HG02678 (cell line): ENCODE measurements around the gene C8A.

ENCODE experiments used
- ATAC-seq: cut with Tn5 transposase; IDR thresholded peaks from one replicate; pipeline ENCODE4 v1.9.1; 2021; ENCODE audit warnings: mild to moderate bottlenecking, moderate library complexity; ENCODE audit not compliant: unreplicated experiment

The C8A gene

DNA sequence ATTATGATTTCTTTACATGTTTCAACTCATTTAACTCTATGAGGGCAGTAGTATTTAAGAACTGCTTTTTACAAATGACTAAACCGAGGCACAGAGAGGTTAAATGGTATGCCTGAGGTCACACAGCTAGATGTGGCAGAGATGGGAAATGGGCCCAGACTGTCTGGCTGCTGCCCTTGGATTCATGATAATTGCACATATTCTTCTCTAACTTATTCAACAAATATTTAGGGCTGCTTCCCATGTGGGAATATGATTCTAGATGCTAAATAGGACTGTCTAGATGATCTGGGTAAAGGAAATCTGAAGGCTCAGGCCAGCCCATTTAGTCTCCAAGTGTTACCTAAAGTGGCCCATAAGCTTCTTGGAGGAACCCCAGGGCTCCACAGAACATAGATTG lies 26.2 kb downstream of the C8A start:
- no peak for ATAC-seq

DNA sequence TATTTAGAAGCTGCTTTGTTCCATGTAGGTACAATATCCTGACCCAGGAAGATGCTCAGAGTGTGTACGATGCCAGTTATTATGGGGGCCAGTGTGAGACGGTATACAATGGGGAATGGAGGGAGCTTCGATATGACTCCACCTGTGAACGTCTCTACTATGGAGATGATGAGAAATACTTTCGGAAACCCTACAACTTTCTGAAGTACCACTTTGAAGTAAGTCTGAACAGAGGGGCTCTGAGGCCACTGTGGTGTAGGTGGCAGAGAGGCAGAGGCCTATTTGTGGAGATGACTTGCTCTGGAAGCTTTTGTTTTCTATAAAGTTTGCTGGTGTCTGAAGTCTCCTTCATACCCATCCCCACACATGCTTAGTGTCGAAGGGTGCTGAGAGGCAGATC lies 26.8 kb downstream of the C8A start:
- ATAC-seq: no peak

DNA sequence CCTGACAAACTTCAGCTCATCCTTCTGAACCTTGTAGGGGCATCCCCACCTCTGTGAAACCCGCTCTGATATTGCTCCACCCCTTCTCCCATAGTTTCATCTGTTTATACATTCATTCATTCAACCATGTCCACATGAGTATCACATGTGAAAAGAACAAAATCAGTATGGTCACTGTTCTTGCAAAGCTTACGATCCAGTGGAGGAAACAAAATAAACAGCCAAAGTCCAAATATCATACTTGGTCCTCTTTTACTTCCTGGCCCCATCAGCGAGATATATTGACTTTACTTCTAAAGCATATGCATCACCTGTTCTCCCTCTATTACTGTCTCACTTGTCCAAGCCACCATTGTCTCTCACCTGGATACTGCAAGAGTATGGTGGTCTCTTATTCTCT lies 35.6 kb downstream of the C8A start:
- no peak for ATAC-seq

DNA sequence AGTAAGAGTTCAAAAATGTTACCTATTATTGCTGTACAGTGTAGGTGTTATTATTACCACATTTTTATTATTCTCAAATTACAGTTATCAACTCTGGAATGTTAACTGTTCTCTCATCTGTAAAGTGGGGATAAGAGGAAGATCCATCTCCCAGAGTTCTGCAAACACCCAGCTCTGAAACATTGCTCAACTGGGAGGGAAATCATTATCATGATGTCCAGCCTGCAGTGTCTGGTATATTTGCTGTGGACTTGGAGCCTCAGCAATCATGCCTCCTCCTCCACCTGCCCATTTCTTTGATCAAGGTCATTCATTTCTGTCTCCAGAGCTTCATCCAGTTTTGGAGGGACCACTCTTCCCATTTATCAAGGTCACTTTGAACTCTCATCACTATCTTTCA lies 39.4 kb downstream of the C8A start:
- ATAC-seq: no peak

DNA sequence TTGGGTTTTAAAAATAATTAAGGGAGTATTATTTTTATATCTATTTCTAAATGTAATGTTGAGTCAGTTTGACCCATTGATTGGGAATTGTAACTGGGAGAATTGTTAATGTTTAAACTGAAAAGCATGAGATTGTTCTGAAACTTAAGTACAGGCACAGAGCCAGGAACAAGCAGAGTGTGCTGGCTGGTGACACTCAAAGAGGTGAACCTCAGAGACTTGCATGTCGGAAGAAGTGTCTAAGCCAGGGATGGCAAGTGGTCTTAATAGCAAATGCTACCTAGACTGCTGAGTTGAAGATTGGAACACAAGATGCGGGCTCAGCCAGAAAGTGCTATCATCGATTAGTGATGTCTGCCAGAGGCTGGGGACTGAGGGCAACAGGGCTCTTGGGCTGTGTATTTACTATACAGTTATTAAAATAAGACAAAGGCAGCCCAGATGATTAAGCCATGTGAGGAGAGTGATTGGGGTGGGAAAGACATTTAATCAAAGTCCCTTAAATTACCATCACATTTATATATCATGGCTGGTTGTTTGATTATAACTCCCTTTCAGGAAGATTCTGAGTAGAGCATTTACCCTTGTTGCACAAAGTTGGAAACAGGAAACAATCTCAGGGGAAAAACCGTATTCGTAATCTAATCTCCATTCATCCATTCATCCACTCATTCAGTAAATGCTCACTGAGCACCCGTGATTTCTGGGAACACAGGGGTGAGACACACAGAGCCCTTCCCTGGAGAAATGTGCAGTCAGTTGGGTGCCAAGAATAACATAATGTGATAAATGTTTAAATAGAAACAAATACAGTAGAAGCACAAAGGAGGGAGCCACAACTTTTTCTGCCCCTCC lies 42.8 kb downstream of the C8A start:
- ATAC-seq: no peak

DNA sequence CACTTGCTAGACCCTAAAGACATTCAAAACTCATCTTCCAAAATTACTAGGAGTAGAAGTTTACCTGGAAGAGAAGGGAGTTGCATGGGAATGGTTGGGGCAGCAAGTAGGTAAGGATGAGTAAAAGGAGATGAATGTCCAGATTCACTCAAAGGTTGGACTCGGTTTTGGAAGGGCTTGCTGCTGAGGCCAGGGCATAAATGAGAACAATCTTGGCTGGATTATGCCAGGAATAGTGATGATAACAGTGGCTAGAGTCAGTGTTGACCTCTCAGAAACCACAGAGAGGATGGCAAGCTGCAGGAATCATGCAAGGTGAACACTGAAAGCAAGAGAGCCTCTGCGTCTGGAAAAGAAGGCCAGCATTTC lies 43.4 kb downstream of the C8A start:
- ATAC-seq: no peak

DNA sequence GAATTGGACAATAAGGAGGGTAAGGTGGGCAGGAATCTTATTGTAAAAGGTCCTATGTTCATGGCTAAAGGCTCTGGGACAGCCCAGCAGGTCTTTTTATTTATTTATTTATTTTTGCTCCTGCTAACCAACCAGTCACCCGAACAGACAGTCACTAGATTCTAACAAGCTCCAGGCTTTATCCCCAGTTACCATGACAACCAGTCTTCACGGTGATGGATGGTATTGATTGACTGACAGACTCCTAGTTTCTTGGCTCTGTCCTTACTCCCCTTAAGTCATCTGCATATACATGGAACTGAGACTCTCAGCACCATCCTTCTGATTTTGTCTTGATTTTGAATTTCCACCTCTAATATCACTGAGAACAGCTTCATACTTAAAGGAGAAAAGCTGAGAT lies 44.3 kb downstream of the C8A start:
- no peak for ATAC-seq

DNA sequence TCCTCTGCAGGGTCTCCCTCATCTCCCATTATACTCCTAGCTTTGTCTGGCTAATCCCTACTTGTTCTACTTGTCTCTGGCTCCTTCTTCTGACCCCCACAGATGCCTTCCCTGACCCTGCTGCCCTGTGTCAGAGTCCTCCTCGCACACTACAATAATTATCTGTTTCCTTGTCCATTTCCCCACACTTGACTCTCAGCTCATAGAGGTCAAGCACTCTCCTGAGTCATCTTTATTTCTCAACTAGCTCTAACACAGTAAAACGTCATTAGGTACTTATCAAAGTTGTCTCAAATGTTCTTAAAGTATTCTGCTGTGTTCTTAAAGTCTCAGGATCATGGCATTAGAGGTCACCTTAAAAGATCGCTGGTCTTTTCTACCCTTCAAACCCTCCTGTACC lies 47.1 kb downstream of the C8A start:
- no peak for ATAC-seq

DNA sequence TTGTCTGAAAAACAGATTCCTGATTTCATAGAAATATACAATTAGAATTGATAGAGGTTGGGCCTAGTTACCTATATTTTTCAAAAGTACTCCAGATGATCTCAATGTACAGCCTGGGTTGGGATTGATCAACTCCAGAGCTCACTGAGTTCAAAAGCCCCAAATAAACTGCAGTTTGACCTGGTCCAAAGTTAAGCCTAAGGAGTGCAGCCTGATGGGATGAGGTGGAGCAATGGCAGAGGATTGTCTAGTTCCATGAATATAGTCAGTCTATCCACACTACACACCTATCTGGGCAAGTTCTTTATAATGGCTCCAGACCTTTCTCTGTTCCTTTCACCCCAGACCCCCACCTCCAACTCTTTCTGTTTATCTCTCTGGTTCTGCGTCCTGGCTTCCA lies 49.2 kb downstream of the C8A start:
- ATAC-seq: no peak

DNA sequence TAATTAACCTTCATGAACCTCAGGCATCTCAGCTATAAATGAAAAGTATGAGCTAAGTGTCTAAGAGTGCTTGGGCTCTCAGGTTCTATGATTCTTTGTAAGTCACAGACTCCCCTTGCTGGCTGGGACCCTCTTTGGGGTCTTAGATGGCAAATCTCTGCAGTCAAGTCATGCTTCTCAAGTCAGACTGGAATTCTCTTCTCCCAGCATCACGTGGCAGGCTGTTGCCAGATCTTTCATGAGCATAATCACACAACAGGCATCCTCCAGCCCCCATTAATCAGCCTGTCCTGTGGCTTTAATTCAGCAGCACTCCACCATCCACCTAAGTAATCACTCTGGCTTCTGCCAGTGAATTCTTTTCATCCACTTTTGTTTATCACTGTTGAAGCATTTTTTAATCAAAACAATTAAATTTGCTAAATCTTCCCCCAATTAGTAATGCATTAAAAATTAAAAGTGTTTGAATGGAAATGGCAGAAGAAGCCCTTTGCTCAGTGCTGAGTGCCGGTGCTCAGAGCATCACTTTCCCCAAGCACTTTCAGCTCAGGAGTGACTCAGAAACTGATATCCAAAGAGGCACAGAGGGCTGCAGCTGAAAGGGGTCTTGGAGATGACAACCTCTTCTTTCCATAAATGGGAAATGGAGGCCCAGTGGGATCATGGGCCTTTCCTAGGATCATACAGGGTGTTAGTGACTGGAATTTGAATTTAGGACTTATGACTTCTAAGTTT lies 50.2 kb downstream of the C8A start:
- no peak for ATAC-seq

DNA sequence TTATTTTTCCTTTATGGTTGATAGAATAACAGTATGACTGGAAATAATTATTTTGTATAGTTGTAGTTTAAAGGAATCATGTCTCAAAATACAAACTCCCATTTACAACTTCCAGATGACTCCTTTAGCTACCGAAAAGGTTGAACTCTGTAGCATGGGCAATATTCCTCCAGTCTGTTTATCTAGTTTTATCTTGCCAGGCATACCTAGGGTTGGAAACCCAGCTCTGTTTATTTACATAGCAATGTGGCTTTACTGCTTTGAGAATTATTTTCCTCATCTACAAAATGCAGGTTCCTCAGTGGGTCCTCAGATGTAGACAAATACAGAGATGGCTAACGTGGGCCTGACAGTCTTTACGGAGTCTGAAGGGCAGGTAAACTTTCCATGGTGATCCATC lies 51.1 kb downstream of the C8A start:
- no peak for ATAC-seq

DNA sequence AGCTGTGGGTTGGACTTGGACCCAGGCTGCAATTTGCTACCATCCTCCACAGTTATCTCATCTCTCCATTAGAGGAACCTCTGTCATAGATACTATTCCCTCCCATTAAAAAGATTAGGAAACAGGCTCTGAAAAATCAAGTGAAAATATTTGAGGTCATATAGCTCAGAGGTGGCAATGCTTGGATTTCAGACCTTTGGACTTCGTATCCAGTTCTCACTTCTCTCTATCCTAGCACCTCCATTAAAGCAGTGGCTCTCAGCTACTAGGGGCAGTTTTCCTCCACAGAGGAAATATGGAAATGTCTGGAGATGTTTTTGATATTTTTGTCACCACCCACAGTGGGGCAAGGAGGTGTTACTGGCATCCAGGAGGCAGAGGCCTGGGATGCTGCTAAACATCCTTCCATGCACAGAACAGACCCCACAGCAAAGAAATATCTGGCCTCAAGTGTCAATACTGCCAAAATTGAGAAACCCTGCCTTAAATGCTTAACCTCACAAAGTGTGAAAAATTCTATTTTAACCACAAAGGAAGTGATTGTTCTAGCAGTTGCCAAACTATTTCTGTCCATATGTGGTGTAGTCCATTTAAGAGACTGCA lies 54.1 kb downstream of the C8A start:
- no peak for ATAC-seq

DNA sequence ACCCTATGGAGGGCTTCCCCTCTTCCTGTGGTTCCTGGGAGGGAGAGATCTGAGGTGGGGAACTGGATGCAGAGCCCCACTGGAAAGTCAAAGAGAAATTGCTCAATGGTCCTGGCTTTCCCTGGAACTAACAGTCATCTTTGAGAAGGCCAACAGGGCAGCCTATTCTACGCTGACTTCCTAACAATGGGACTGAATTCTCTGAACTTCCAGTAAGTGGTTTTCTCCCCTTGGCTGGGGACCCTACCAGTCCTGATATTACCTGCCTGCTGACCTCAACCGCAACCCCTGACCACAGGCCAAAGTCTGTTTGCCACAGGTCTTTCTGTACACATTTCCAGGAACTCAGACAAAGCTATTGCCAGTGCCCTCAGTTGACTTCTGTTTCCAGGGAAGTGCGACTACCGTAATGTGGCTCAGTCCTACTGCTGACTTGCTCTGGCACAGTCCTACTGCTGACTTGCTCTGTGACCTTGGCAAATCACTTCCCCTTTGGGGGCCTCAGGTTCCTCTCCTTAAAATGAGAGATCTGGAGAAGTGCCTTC lies 55.9 kb downstream of the C8A start:
- ATAC-seq: no peak

DNA sequence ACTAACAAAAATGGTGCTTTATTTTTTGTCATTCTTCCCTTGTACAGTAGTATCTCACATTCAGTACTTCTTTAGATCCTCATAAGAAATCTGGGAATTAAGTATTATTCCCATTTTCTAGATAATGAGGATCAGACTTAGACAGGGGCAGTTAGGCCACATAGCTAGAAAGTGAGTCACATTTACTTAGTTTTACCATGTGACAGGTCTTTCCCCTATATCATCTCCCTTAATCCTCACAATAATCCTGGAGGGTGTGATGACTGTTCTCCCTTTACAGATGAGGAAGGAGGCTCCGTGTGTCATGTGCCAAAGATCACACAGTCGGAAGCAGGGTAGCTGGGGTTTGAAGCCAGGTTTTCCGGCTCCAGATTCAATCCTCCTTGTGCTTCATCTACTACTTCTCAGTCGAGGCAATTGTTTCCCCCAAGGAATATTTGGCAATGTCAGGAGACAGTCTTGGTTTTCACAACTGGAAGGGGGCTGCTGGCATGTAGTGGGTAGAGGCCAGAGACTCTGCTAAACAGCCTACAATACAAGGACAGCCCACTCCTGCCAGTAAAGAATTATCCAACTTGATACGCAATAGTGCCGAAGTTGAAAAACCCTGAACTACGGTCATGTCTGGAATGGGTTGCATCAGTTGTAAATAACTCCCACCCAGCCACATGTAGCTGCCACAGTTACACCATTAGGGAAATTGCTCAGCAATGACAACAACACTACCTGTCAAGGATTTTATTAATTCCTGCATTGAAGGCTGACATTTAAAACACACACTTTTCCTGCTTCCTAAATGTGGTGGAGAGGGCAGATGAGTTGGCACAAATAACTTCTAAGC lies 56.7 kb downstream of the C8A start:
- ATAC-seq: no peak

DNA sequence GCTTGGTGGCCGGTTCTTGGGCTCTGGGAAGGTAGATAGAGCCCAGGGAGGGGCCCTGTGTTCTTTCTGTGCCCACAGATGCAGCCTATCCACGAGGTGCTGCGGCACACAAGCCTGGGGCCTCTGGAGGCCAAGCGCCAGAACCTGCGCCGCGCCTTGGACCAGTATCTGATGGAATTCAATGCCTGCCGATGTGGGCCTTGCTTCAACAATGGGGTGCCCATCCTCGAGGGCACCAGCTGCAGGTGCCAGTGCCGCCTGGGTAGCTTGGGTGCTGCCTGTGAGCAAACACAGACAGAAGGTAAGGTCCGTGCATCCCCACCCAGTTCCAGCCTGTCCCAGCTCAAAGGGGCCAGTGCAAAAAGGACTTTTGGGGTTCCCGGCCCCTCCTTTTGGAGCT lies 57.7 kb downstream of the C8A start:
- ATAC-seq: no peak

DNA sequence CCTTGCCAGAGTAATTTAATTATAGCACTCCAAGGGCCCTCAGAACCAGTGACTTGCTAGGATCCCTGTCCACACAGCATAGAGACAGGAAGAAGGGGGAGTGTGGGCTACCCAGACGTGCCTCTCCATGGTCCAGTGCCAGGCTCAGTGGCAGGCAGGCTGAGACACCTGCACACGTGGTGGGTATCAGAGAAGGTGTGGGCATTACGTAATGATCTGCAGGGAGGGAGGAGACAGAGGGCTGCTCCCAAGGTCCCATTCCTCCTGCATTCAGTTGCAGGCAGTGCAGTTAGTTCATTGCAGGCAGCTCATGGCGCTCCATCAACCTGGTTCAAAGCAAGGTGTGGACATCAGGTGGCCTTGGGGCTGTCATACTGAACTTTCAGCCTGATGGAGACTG lies 61.4 kb downstream of the C8A start:
- no peak for ATAC-seq

DNA sequence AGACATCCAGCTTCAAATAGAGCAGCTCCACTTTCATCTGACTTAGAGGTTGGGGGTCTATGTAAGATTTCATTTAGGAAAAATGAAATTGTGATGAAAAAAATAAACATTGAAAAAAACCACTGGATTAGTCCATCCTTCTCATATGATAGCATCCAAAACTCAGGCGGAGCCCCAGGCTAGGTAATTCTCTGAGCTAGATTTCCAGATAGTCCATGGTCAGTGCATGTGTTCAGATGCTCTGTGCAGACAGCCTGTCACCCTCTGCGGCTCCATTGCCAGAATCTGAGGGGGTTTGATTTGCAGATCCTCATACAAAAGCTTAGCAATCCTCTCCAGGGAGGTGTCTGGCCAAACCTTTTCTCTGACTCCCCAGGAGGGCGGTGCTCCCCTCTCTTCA lies 62.0 kb downstream of the C8A start:
- ATAC-seq: no peak

DNA sequence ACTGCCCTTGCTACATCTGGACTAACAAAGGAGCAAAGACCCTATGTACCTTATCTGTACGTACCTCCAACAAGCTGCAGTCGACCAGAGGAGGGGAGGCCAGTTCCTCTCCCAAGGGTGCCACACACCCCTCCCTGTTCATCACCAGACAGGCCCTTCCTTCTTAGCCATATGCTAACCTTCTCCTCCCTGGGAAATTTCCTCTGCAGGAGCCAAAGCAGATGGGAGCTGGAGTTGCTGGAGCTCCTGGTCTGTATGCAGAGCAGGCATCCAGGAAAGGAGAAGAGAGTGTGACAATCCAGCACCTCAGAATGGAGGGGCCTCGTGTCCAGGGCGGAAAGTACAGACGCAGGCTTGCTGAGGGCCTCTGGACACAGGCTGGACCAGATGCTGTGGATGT lies 62.8 kb downstream of the C8A start:
- ATAC-seq: no peak

DNA sequence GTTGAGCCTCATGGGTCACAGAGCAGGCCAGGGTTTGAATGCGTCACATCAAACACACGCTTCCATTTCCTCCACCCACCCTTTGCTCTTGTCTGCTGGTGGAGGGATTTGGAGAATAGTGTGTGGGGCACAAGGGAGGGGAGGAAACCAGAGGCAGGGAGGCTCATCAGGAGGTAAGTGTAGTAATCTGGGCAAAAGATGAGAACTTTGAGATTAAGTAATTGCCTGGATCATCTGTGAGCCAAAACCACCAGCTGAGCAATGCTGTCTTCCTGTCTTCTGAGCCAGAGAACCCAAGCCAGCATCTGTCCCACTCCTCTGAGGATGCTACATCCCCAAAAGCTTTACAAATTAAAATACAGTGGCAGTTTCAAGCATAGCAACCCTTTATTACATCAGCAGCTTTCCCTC lies 66.0 kb downstream of the C8A start:
- no peak for ATAC-seq

DNA sequence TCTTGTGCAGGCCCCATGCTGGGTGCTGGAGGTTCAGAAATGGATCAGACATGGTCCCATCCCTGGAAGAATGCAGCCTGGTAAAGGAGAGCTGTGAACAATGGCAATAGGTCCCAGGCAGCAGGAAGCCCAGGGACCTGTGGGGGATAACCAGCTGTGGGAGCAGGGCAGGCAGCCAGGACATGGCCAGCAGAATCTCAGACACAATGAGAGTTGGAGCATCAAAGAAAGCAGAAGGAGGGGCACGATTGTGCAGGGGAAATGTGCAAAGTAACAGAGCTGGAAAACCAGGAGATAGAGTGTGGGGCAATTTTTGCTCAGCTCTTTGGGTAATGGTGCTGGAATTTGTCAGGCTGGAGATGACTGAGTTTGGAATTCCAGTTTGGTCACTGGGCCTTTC lies 66.9 kb downstream of the C8A start:
- ATAC-seq: no peak

DNA sequence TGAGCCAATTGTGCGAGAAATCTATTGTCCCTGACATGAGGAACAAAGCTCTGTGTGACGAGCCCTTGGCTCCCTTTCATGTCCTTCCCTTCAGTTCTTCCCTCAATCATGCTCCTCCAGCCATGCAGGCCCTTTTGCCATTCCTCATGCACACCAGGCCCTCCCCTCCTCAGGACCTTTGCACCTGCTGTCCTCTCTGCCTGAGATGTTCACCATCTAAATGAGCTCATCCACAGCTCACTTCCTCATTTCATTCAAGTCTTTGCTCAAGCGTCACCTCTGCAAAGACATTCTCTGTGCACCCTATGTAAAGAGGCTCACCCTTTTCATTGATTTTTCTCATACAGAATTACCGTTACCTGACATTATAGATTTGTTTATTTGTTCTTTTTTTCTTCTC lies 67.5 kb downstream of the C8A start:
- ATAC-seq: no peak
